Lower leg skin (tissue), 4 donors: Measurements from ENCODE around the gene USF2. TPM values are rescaled to one million over a fixed set of nuclear protein-coding genes. Genes with fewer than 3 reads are reported as not detected.

ENCODE experiments used
- DNase-seq, 2 donors: peaks; one replicate each; pipeline ENCODE4 v3.0.0-alpha.2; 2019; ENCODE audit warnings: low spot score in 2 of 2
- H3K4me3 ChIP-seq: fragments of 200-600 bp; sonication (generic); 2 replicates; pipeline ENCODE4 v1.5.1; 2017; ENCODE audit warnings: mild to moderate bottlenecking, low read depth; ENCODE audit not compliant: poor library complexity, severe bottlenecking
- CTCF ChIP-seq, 3 donors: fragments of 450-650 bp; IDR thresholded peaks; one replicate each; pipeline ENCODE4 v1.5.1; 2016; ENCODE audit warnings: antibody characterized with exemption in 3 of 3, mild to moderate bottlenecking in 3 of 3, moderate library complexity in 2 of 3
- POLR2A ChIP-seq, 2 donors: fragments of 450-650 bp; IDR thresholded peaks; one replicate each; pipeline ENCODE4 v1.6.1; 2016 to 2017; ENCODE audit warnings: antibody characterized with exemption in 2 of 2, mild to moderate bottlenecking in 1 of 2, moderate library complexity in 1 of 2
- WGBS, 2 donors: methylation state at CpG; one replicate each; pipeline ENCODE4 v1.1.5; 2018; 5-methylcytosine and 5-hydroxymethylcytosine counted together
- intact Hi-C: fragments of 100-400 bp; cut with DNase I; formaldehyde crosslinking; loops from one replicate; pipeline ENCODE4 v1.15.0; 2023; ENCODE audit warnings: low total_unique reads
- total RNA-seq, 4 donors: library from RNA; depleted of rRNA; stranded (reverse); fragments of >200 nt; gene quantifications; one replicate each; pipeline ENCODE4 v1.1.0, GENCODE V29; 2016

USF2 gene
- total RNA-seq, 4 donors from 2014 or later = 95.9 to 126 (median 120) TPM

- no peak for DNase-seq
- WGBS, 2 donors = 35 to 38% methylated on average over 22 to 23 of the region's 23 CpGs
- H3K4me3 ChIP-seq = no peak overlapping the region
- TF ChIP-seq POLR2A (IDR thresholded peaks at IDR 0.05) (no peak), CTCF (IDR thresholded peaks at IDR 0.05) (no peak)
- intact Hi-C loops = no loop called here
These were observed 23.9 kb downstream of the USF2 start for GRCh38 chr19:35292421-35293362.

- no peak for DNase-seq
- H3K4me3 ChIP-seq = no peak overlapping the region
- intact Hi-C loops = no loop called here
- WGBS, 2 donors = 29 to 30% methylated on average over 6 to 7 of the region's 7 CpGs
- TF ChIP-seq POLR2A (IDR thresholded peaks at IDR 0.05) (no peak), CTCF (IDR thresholded peaks at IDR 0.05) (no peak)
These were observed 24.6 kb downstream of the USF2 start for GRCh38 chr19:35293363-35293739.

- TF ChIP-seq CTCF (IDR thresholded peaks at IDR 0.05) (no peak), POLR2A (IDR thresholded peaks at IDR 0.05) (no peak)
- no peak for DNase-seq
- intact Hi-C loops = no loop called here
- no peak overlapping the region for H3K4me3 ChIP-seq
- 34 to 42% methylated on average over 17 of the region's 17 CpGs for WGBS, 2 donors
These were observed 25.0 kb downstream of the USF2 start for GRCh38 chr19:35293808-35294207.

GRCh38 chr19:35294328-35294727 is 25.6 kb downstream of the USF2 start:
- intact Hi-C loops = no loop called here
- 58% methylated on average over 3 of the region's 3 CpGs for WGBS, 2 donors
- no peak for DNase-seq
- TF ChIP-seq CTCF (IDR thresholded peaks at IDR 0.05) (no peak), POLR2A (IDR thresholded peaks at IDR 0.05) (no peak)
- H3K4me3 ChIP-seq = no peak overlapping the region

- no peak for TF ChIP-seq POLR2A (IDR thresholded peaks at IDR 0.05)
- WGBS, 2 donors = 61 to 64% methylated on average over 20 to 25 of the region's 25 CpGs
- no peak for DNase-seq
- no peak overlapping the region for H3K4me3 ChIP-seq
- intact Hi-C loops = no loop called here
These were observed 26.4 kb downstream of the USF2 start for GRCh38 chr19:35294859-35295791.
